ENCODE data around the gene CD101.
A peak's percentile ranks its signal among the peaks of the same experiment; 100 is the strongest.
"Not testable (repeated sequence)": the region's sequence is repeated elsewhere in the genome, so short reads cannot be mapped to it uniquely, and the experiment has no call there.

CD101 gene

GRCh38 chr1:117001254-117001927 lies at the start of gene CD101:
TSS of gene CD101 (plus strand) at chr1:117001760. CDS start at chr1:117001818, 58 bp downstream.
- no peak for DNase-seq

GRCh38 chr1:116952738-116953275 lies 48.8 kb upstream of the CD101 start:
- DNase-seq: no peak

DNA sequence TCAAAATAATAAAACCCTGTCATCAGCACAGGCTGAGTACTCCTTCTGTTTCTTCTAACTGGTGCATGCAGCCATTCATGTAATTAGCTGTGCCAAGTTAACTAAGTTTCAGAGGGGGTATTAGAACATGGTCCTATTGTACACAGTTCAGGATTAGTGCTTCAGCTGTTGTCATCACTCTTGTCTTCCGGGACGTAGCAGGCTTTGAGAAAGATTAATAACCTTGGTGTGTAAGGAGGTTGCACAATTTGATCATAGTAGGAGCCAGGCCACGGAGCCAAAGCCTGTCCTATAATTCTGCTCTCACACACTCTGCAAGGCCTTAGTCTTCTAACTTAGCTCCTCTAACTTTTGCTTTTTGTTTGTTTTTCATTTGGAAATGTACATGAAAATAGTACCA lies 47.1 kb upstream of the CD101 start:
- DNase-seq: no peak

DNA sequence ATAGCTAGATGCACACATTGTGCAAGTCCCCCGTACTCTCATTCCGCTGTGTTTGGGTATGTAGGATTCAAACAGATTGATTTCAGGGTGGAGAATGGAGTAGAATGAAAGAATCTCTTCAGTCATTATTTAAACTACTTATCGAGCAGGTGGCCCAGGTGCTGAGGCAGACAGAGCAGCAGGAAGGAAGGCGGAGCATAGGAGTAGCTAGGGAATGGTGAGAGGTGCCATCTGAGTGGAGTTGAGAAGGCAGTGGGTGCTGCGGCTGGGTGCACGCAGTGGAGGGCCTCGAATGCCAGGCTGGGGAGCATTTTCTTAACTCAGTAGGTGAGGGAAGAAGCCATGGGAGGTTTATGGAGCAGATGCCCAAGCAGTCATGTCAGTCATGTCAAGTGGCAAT lies 45.2 kb upstream of the CD101 start:
- no peak for DNase-seq

DNA sequence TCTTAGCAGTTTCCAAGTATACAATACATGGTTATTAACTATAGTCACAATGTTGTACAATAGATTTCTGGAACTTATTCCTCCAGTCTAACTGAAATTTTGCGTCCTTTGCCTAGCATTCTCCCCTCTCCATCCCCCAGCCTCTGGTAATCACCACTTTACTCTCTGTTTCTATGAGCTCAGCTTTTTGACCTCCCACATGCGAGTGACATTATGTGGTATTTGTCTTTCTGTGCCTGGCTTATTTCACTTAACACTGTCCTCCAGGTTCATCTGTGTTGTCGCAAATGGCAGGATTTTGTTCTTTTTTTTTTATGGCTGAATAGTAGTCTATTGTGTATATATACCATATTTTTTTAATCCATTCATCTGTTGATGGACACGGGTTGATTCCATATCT lies 43.9 kb upstream of the CD101 start:
- DNase-seq: no peak

DNA sequence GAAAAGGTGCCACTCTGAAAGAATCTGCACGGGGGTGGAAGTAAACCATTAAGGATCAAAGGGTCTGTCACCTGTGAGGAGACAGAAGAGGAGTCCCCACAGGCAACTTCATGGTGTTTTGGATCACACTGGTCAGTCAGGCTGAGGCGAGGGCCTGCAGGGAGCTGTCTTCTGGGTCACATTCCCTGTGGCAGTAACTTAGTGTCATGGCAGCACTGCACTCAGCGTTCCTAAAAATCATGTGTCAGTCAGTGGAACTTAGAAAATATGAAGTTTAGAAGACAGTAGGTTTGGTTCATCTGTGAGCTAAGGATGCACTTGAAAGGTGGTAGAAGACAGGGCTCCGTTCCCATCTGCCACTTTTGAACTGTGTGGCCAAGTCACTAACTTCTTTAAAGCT lies 43.5 kb upstream of the CD101 start:
- DNase-seq: no peak

DNA sequence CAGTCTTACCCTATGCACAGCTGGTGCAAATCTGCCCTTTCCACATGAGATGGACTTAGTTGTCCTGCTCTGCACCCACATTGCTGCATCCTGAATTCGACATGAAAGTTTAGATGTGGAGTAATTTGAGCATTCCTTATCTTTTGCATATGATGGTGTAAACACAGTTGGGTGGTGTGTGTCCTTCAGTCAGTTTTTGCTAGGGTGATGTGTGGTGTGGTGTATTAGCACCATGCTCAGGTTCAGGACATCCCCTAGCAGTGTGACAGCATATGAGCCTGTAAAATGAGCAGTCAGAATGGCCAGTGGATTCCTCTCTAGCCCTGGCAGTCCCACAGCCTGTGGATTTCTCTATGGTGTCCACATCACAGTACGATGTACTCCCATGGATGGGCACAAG lies 42.6 kb upstream of the CD101 start:
- DNase-seq: no peak

GRCh38 chr1:116961606-116962005 lies 40.0 kb upstream of the CD101 start:
- no peak for DNase-seq

- DNase-seq: no peak
Measured at GRCh38 chr1:116962987-116963639, 38.4 kb upstream of the CD101 start.

DNA sequence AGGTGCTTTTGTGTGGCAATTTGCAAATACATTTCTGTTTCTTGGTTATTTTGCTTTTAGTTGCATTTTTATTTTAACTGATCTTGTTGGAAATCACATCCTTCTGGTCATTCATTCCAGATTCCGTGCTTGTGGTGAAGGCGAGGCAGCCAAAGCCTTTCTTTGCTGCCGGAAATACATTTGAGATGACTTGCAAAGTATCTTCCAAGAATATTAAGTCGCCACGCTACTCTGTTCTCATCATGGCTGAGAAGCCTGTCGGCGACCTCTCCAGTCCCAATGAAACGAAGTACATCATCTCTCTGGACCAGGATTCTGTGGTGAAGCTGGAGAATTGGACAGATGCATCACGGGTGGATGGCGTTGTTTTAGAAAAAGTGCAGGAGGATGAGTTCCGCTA lies 34.8 kb upstream of the CD101 start:
- DNase-seq: no peak

- no peak for DNase-seq
Measured at GRCh38 chr1:116968724-116969123, 32.8 kb upstream of the CD101 start.

DNA sequence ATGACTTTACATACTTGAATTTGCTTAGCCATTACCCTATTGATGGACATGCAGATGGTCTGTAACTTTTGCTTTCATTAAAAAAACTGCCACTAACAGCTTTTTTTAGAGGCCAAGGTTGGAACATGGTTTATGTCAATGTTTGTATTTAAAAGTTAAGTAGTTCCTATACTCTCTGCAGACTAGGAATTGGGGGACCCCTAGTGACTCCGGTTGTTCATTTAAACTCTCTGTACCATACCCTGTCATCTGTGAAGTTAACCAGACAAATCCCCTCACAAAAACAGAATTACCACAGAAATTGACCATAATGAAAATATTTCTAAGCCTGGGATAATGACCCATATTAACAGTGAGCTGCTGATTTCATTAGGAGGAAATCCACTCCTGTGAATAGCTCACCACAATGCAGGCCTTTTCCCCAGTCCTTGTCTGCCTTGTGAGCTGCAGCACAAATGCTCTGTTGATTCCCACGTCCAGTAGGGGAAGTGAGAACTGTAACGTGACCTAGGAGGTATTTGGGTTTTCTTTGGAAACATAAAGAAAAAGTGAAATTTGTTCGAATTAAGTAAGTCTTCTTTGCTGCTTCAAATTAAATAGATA lies 30.2 kb upstream of the CD101 start:
- no peak for DNase-seq

DNA sequence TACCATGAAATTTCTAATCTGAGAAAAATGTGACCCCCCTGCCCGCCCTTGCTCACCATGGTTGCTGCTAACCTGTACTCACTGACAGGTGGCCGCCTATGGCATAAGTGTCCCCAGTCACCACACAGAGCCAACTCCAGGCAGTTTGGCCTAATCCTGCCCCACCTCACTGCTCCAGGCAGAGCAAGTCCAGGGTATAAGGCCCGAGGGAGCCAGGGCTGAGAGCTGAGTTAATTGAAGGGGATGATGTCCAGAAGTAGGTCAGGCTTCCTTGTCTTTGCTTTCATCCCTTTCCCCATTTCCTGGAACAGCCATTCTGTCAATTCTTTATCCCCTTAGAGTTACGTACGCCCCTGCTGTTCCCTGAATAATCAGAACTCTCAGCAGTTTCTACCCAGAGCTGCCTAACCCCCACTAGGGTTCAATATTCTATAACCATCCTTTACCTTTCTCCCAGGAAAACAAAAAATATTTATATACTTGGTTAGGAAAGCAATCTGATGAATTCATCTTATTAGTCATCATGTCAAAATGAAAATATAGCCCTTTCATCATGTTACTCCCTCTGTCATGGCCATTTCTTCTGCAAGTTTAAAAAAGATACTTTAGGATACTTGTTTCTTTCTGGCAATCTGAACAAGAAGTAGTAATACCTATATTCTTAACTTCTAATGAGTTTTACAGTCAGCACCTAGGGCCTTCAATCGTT lies 29.4 kb upstream of the CD101 start:
- DNase-seq: no peak

GRCh38 chr1:116972674-116973030 lies 28.9 kb upstream of the CD101 start:
- DNase-seq: no peak

GRCh38 chr1:116980309-116980708 lies 21.3 kb upstream of the CD101 start:
- not testable (repeated sequence) for DNase-seq

DNA sequence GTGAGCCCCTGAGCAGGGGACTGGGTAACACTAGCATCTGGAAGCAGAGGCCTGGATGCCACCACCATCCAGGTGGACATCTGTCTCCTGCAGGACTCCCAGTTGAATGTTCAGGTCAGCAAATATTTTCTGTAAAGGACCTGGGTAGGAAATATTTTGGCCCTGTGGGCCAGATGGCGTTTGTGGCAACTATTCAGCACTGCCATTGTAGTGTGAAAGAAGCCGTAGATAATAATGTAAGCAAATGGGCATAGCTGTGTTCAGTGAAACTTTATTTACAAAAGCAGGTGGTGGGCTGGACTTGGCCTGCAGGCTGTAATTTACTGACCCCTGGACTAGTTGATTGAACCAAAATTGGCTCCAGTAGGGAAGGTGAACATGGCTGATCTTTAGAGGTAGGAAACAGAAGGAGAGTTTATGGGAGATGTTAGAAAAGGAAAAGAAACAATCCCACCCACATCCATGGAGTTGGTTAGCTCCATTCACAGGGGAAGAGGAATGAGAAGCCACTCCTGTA lies 20.0 kb upstream of the CD101 start:
- DNase-seq: no peak

GRCh38 chr1:116982319-116983004 lies 19.1 kb upstream of the CD101 start:
- no peak for DNase-seq

- no peak for DNase-seq
Measured at GRCh38 chr1:116983112-116983511, 18.4 kb upstream of the CD101 start.

- DNase-seq: no peak
Measured at GRCh38 chr1:116983678-116984077, 17.9 kb upstream of the CD101 start.

DNA sequence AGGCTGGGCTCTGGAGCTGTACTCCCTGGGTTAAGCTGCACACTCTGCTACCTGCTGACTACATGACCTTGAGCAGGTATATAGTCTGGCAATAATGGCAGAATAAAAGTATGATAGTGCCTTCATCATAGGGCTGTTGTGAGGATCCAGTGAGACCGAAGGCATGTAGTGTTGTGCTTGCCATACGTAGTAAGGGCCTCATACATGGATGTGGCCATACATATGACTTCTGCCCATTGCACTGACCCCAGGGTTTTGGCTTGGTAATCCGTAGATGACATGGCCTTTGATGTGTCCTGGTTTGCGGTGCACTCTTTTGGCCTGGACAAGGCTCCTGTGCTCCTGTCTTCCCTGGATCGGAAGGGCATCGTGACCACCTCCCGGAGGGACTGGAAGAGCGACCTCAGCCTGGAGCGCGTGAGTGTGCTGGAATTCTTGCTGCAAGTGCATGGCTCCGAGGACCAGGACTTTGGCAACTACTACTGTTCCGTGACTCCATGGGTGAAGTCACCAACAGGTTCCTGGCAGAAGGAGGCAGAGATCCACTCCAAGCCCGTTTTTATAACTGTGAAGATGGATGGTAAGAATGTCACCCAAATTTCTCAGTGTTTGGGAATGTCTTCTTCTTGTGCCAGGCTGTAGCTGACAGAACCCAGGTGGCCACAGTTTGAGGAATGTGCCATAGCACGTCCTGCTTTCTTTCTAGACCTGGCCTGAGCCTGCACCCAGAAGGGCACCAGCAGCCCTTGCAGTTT lies 17.0 kb upstream of the CD101 start:
- no peak for DNase-seq

DNA sequence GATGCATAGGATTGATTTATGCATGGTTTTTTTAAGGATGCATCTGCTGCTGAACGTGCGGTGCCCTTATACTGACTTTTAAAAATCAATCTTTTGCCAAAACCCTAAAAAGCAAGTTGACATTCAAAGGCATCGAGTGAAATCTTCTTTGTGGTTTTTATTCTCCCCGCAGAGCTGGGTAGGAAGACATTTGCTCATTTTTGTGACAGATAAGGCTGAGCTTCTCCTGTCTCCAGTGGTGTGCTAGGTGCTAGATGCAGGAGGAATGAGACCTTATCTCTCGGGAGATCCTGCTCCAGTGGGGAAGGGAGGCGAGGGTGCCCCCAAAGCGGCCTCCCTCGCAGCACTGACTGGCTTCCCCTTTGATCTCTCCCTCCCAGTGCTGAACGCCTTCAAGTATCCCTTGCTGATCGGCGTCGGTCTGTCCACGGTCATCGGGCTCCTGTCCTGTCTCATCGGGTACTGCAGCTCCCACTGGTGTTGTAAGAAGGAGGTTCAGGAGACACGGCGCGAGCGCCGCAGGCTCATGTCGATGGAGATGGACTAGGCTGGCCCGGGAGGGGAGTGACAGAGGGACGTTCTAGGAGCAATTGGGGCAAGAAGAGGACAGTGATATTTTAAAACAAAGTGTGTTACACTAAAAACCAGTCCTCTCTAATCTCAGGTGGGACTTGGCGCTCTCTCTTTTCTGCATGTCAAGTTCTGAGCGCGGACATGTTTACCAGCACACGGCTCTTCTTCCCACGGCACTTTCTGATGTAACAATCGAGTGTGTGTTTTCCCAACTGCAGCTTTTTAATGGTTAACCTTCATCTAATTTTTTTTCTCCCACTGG lies 14.9 kb upstream of the CD101 start:
- peak; percentile 73 for DNase-seq
